PC-3 (cell line): ENCODE measurements around the gene SFT2D2. TPM values are rescaled to one million over a fixed set of nuclear protein-coding genes. Genes with fewer than 3 reads are reported as not detected.
A peak's percentile ranks its signal among the peaks of the same experiment; 100 is the strongest.

Source experiments
- ATAC-seq: fragments of 200-7000 bp; cut with Tn5 transposase; 2 replicates; pipeline ENCODE4 v1.9.1; 2020; ENCODE audit warnings: mild to moderate bottlenecking, moderate library complexity
- BruUV-seq: library from RNA; stranded (reverse); fragments of 400-500 nt; replicated peaks from 2 replicates; lab custom pipeline; 2021; lab: Mats Ljungman, UMichigan
- CTCF ChIA-PET: fragments of 300-600 bp; sonication (Branson Sonifier 250); formaldehyde crosslinking; loops from one replicate; lab custom pipeline; 2022; ENCODE audit warnings: antibody characterized with exemption; lab: Charles Lee
- POLR2A ChIA-PET: fragments of 300-600 bp; sonication (Branson Sonifier 250); formaldehyde crosslinking; loops from one replicate; lab custom pipeline; 2022; ENCODE audit warnings: antibody characterized with exemption; ENCODE audit not compliant: unreplicated experiment; lab: Charles Lee
- DNase-seq: peaks from one replicate; pipeline ENCODE4 v3.0.0-alpha.2; 2015
- H2AFZ ChIP-seq: fragments of 300-600 bp; sonication (generic); 2 replicates; pipeline ENCODE4 v1.6.0; 2016; ENCODE audit warnings: antibody characterized with exemption, low read length
- H3F3A ChIP-seq: fragments of 300-600 bp; sonication (generic); one replicate; pipeline ENCODE4 v1.6.0; 2017; ENCODE audit warnings: antibody characterized with exemption, low read length, control low read depth, mild to moderate bottlenecking; ENCODE audit not compliant: unreplicated experiment
- H3K27ac ChIP-seq: fragments of 300-600 bp; sonication (generic); 2 replicates; pipeline ENCODE4 v1.5.1; 2016; ENCODE audit warnings: mild to moderate bottlenecking, low read length
- H3K27me3 ChIP-seq: fragments of 300-600 bp; sonication (generic); 2 replicates; pipeline ENCODE4 v1.6.1; 2016; ENCODE audit warnings: low read length, mixed read lengths
- H3K36me3 ChIP-seq: fragments of 300-600 bp; sonication (generic); 2 replicates; pipeline ENCODE4 v1.6.1; 2016; ENCODE audit warnings: low read depth, mixed run types, low read length, mixed read lengths
- H3K4me1 ChIP-seq: fragments of 300-600 bp; sonication (generic); 2 replicates; pipeline ENCODE4 v1.5.1; 2016; ENCODE audit warnings: low read length; ENCODE audit not compliant: insufficient read depth
- H3K4me2 ChIP-seq: fragments of 300-600 bp; sonication (generic); 2 replicates; pipeline ENCODE4 v1.6.0; 2016; ENCODE audit warnings: low read length
- H3K4me3 ChIP-seq: fragments of 300-600 bp; sonication (generic); 2 replicates; pipeline ENCODE4 v1.5.1; 2016; ENCODE audit warnings: mild to moderate bottlenecking, low read length, mixed read lengths
- H3K79me2 ChIP-seq: fragments of 300-600 bp; sonication (generic); 2 replicates; pipeline ENCODE4 v1.6.1; 2017; ENCODE audit warnings: low read length, mixed read lengths
- H3K9ac ChIP-seq: fragments of 300-600 bp; sonication (generic); 2 replicates; pipeline ENCODE4 v1.6.0; 2016; ENCODE audit warnings: mild to moderate bottlenecking, low read length
- H3K9me2 ChIP-seq: fragments of 300-600 bp; sonication (generic); replicated peaks from 2 replicates; pipeline ENCODE4 v1.6.1; 2016; ENCODE audit warnings: mixed run types, low read length, mixed read lengths
- H3K9me3 ChIP-seq: fragments of 300-600 bp; sonication (generic); 2 replicates; pipeline ENCODE4 v1.6.1; 2016; ENCODE audit warnings: low read length, mixed read lengths
- H4K20me1 ChIP-seq: fragments of 300-600 bp; sonication (generic); 2 replicates; pipeline ENCODE4 v1.6.1; 2016; ENCODE audit warnings: low read length, mixed read lengths
- CTCF ChIP-seq: fragments of 300-600 bp; sonication (generic); conservative IDR thresholded peaks from 2 replicates; pipeline ENCODE4 v1.5.1; 2017; ENCODE audit warnings: antibody characterized with exemption, low read depth, mild to moderate bottlenecking, low read length
- EZH2 ChIP-seq: fragments of 300-600 bp; sonication (generic); IDR thresholded peaks from one replicate; pipeline ENCODE4 v1.6.1; 2017; ENCODE audit warnings: antibody characterized with exemption, mild to moderate bottlenecking, low read length; ENCODE audit not compliant: unreplicated experiment
- EZH2phosphoT487 ChIP-seq: fragments of 300-600 bp; sonication (generic); IDR thresholded peaks from 2 replicates; pipeline ENCODE4 v1.6.1; 2018; ENCODE audit warnings: mild to moderate bottlenecking, antibody characterized with exemption, low read length, borderline replicate concordance
- intact Hi-C: fragments of 100-400 bp; cut with micrococcal nuclease; formaldehyde crosslinking; loops from 2 replicates; pipeline ENCODE4 v1.9.0; 2023
- total RNA-seq: library from RNA; depleted of rRNA; stranded (reverse); fragments of >200 nt; gene quantifications from 2 replicates; pipeline ENCODE4 v1.2.3, GENCODE V29; 2014

SFT2D2 gene
- total RNA-seq, 1 experiment from 2014 or later, result 38.7 TPM

GRCh38 chr1:168221275-168221674, 4.5 kb upstream of the SFT2D2 start:
- no peak for TF ChIP-seq EZH2
- TF ChIP-seq EZH2phosphoT487, result no peak
- TF ChIP-seq CTCF, result no peak
- intact Hi-C loops, result no loop called here
- no peak overlapping the region for H3K4me3 ChIP-seq

GRCh38 chr1:168223261-168223660, 2.5 kb upstream of the SFT2D2 start:
- Histone ChIP-seq H3K36me3 (no peaks in the 10 kb centered on the region), H2AFZ (no peak overlapping the region), H3K27ac (no peak overlapping the region), H3K9me2 (no peaks in the 10 kb centered on the region), H3K27me3 (no peaks in the 10 kb centered on the region), H3K9me3 (no peaks in the 10 kb centered on the region), H4K20me1 (peaks cover 6% of the 10 kb centered on the region; the same call in 1 of the 2 replicates), H3K4me3 (no peak overlapping the region), H3K9ac (no peak overlapping the region), H3F3A (peaks cover 7% of the 10 kb centered on the region), H3K79me2 (peaks cover 25% of the 10 kb centered on the region), H3K4me2 (no peak overlapping the region), H3K4me1 (peaks cover 32% of the 10 kb centered on the region)
- TF ChIP-seq EZH2phosphoT487, result no peak
- TF ChIP-seq CTCF, result no peak
- no peak for TF ChIP-seq EZH2
- POLR2A ChIA-PET, result interaction anchor here (0.6 kb wide), 1 partner anchor 36 kb away, joined by 3 read pairs; no protein-coding TSS in a partner anchor
- intact Hi-C loops, result no loop called here
- ATAC-seq (no peak), DNase-seq (no peak)
- no TSS peak for BruUV-seq
- CTCF ChIA-PET, result no interaction called here

More at GRCh38 chr1:168221275-168221674, 4.5 kb upstream of the SFT2D2 start:
- Histone ChIP-seq H3K79me2 (peaks cover 5% of the 10 kb centered on the region), H3K9me2 (no peaks in the 10 kb centered on the region), H3K4me1 (peaks cover 18% of the 10 kb centered on the region), H3K27me3 (no peaks in the 10 kb centered on the region), H3K27ac (no peak overlapping the region), H3K36me3 (no peaks in the 10 kb centered on the region), H2AFZ (no peak overlapping the region), H3K4me2 (no peak overlapping the region), H3K9ac (no peak overlapping the region), H3K9me3 (no peaks in the 10 kb centered on the region), H3F3A (peaks cover 7% of the 10 kb centered on the region), H4K20me1 (no peaks in the 10 kb centered on the region)
- ATAC-seq (no peak), DNase-seq (no peak)
- CTCF ChIA-PET, result no interaction called here
- POLR2A ChIA-PET, result no interaction called here
- BruUV-seq, result no TSS peak

GRCh38 chr1:168223681-168224540, 1.9 kb upstream of the SFT2D2 start:
- no peak overlapping the region for H2AFZ ChIP-seq
- ChIA-PET POLR2A (no interaction called here), CTCF (no interaction called here)
- H4K20me1 ChIP-seq, result peaks cover 6% of the 10 kb centered on the region; the same call in 1 of the 2 replicates
- H3K9ac ChIP-seq, result no peak overlapping the region
- ATAC-seq (no peak), DNase-seq (peak; percentile 31)
- H3K27ac ChIP-seq, result no peak overlapping the region
- TF ChIP-seq EZH2 (no peak), CTCF (no peak), EZH2phosphoT487 (no peak)
- H3K79me2 ChIP-seq, result peaks cover 31% of the 10 kb centered on the region
- no peaks in the 10 kb centered on the region for H3K9me2 ChIP-seq
- intact Hi-C loops, result no loop called here
- no TSS peak for BruUV-seq
- H3K27me3 ChIP-seq, result no peaks in the 10 kb centered on the region
- H3K4me3 ChIP-seq, result no peak overlapping the region
- H3K4me1 ChIP-seq, result peaks cover 38% of the 10 kb centered on the region
- no peaks in the 10 kb centered on the region for H3K9me3 ChIP-seq
- H3F3A ChIP-seq, result peaks cover 7% of the 10 kb centered on the region
- H3K36me3 ChIP-seq, result peaks cover under 1% of the 10 kb centered on the region; the same call in 1 of the 2 replicates
- peak overlapping the region; percentile 8 for H3K4me2 ChIP-seq
